ENCODE measurements around the gene ASTL.

DNA sequence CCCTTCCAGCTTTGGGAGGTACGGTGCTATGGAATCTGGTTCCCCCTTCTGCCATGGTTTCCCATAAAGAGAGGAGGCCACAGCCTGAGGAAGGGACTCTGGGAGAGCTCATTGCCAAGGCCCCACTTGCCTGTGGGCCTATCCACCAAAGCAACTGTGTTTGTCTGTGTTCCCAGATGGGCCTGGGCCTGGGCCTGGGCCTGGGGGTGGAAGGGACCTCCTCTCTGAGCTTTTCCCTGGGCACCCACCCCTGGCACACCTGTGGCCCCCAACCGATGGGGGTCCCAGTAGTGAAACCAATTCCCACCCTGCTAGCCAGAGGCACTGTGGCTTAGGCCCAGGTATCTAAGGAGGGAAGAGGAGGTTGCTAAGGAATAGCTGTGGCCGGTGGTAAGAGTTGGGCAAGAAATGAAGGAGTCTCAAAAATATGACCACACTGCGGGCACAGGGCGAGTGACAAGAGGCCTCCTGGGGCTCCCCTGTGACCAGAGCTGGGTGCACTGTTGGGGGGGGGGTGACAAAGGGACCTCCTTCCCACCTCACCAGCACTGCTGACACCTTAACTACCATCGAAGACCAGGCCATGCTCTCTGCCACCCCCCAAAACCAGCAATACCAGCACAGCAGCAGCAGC is 11.8 kb upstream of the ASTL start:
- TF ChIP-seq PPARA (CRISPR knock-in tag; IDR thresholded peaks at IDR 0.05; ENCODE audit: borderline replicate concordance) = no peak
- no peak for TF ChIP-seq ARNTL (CRISPR knock-in tag; IDR thresholded peaks at IDR 0.05; ENCODE audit: borderline replicate concordance, low read depth)
- TF ChIP-seq TOX (CRISPR knock-in tag; IDR thresholded peaks at IDR 0.05; ENCODE audit: borderline replicate concordance) = no peak
- TF ChIP-seq ZFP3 (CRISPR knock-in tag; IDR thresholded peaks at IDR 0.05) = no peak
- no peak for TF ChIP-seq GLIS3 (CRISPR knock-in tag; IDR thresholded peaks at IDR 0.05)
- TF ChIP-seq, protein P1, sequence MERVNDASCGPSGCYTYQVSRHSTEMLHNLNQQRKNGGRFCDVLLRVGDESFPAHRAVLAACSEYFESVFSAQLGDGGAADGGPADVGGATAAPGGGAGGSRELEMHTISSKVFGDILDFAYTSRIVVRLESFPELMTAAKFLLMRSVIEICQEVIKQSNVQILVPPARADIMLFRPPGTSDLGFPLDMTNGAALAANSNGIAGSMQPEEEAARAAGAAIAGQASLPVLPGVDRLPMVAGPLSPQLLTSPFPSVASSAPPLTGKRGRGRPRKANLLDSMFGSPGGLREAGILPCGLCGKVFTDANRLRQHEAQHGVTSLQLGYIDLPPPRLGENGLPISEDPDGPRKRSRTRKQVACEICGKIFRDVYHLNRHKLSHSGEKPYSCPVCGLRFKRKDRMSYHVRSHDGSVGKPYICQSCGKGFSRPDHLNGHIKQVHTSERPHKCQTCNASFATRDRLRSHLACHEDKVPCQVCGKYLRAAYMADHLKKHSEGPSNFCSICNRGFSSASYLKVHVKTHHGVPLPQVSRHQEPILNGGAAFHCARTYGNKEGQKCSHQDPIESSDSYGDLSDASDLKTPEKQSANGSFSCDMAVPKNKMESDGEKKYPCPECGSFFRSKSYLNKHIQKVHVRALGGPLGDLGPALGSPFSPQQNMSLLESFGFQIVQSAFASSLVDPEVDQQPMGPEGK (CRISPR knock-in tag; IDR thresholded peaks at IDR 0.05; ENCODE audit: borderline replicate concordance) = no peak
- no peak for TF ChIP-seq RARB (CRISPR knock-in tag; IDR thresholded peaks at IDR 0.05)
- no peak for TF ChIP-seq TCF4 (CRISPR knock-in tag; IDR thresholded peaks at IDR 0.05; ENCODE audit: borderline replicate concordance)
